Activated CD4-positive, alpha-beta T cell treated with anti-CD3 and anti-CD28 coated beads, Interleukin-10, Interleukin-2, amounts not matched to agents 100 ng/mL and 50 ng/mL, durations not matched to agents 16 hours and 8 hours (primary cell): ENCODE measurements around the gene PRSS3.
"Not testable (repeated sequence)": the region's sequence is repeated elsewhere in the genome, so short reads cannot be mapped to it uniquely, and the experiment has no call there.

Experiments used
- DNase-seq: peaks from one replicate; pipeline ENCODE4 v3.0.0-alpha.2; 2020

Gene PRSS3

DNA sequence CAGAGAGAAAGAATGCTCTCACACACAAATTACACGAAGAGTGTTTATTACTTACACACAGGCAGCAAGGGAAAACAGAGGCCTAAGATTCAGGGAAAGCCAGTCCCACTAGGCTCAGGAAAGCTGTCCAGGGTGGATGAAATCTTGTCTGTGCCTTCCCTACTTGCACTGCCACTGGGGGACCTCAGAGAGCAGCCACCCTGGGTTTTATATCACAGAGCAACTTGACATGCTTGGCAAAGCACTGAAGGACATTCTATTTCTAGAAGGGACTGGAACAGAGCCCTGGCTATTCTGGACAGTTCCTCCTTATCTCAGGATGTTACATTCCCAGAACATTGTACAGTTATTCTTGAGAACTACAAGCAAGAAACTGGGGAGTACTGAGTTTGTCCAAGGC is 7.5 kb upstream of the PRSS3 start:
- no peak for DNase-seq

DNA sequence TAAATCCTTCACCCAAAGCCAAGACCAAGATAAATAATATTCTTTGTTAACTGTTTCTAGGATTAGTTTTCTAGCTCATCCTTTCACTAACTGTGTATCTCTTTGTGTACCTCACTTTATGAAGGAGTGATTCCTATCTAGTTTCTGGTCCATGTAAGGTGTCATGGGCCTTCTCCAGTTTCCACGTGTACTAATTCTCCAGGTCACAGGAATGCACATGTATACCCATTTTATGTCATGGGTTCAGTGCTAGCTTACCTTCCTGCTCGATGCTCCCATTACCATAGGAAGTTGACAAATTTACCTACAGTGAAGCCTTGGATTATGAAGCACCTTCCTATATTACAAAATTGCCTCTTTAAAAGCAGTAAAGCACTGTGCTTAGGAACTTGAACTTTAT is 5.9 kb upstream of the PRSS3 start:
- not testable (repeated sequence) for DNase-seq

DNA sequence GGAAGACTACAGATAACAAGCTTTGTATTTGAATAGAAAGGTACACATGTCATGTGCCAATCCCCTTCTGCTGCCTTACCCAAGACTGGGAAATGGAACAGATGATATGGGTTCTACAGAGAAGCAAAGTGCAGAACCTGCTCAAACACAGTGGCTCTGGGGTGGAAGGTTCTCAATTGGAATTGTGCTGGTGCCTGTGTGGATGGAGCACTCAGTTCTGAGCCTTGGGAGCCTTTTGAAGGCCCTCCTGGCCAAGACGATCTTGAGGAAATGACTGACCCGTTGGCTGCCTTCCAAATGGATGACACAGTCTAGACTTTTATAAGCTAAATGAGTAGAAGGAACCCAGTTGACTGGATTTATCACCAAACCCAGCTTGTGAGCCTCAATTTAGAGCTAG is 4.2 kb upstream of the PRSS3 start:
- DNase-seq, result no peak

DNA sequence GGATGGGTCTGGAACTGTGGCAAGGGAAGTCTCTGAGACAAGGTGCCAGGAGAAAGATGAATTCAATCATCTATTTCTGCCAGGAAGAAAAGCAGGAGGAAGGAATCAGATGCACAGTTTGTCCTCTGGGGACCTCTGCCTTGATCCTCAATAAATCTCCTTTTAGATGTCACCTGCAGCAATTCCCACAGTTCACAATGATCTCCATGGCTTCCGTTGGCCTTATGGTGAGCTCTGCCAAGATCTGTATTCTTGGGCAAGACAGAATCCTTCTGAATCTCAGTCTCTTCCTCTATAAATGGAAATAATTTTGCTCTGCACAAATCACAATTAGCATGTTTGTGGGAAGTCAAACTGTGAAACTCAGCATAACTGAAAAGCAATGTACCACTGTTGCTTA is 1.9 kb upstream of the PRSS3 start:
- DNase-seq, result not testable (repeated sequence)

DNA sequence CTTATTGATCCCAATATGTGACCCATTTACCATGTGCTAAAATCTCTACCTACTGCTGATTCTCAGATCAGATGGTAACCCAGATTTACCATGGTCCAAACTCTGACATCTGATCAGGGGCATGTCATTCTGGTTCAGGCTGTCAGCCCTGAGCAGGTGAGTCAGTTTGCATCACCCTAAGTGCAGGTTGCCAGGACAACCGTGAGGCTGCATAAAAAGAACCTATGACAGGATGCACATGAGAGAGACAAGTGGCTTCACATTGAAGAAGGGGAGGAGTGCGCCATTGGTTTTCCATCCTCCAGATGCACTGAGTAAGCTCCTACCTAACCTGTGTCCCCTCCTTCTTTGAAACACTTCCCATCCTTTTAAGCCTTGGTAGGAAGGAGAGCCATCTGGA is 801 bp upstream of the PRSS3 start:
- DNase-seq, result no peak

DNA sequence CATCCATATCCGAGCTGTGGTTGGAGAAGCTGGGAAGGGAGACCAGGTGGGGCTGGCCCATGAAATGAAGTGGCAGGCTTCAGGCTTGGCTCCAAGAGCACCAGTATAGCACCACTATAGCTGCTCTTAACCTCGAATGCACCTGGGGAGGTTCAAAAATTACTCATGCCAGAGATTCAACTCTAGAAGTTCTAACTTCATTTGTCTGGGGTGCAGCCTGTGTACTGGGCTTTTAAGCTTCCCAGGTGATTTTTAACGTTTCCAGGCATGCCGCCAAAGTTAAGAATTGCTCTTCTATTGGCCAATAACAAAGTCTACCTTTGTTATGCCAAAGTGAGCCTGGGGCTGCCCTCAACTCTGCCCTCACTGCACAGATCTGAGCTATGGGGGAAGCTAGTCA is 458 bp downstream of the PRSS3 start:
- no peak for DNase-seq

DNA sequence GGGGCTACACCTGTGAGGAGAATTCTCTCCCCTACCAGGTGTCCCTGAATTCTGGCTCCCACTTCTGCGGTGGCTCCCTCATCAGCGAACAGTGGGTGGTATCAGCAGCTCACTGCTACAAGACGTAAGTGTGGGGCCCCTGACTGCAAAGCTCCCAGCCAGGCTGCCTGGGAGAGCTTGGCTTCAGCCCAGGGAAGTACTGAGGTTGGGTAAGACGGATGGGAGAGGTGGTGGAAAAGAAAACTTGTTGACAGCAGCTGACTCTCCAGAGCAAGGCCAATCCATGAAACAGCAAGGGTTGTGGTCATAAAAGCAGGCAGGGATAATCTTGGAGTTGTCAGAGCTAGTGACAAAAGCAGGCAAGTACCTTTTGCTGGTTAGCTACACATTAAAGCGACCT is 1.3 kb downstream of the PRSS3 start:
- DNase-seq, result not testable (repeated sequence)

DNA sequence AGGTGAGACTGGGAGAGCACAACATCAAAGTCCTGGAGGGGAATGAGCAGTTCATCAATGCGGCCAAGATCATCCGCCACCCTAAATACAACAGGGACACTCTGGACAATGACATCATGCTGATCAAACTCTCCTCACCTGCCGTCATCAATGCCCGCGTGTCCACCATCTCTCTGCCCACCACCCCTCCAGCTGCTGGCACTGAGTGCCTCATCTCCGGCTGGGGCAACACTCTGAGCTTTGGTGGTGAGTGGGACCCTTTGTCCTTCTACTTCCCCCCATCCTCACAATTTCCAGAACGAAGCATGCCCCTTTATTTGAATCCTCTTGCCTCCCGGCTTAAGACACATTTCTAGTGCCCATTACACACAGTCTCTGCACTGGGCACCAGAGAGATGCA is 2.5 kb downstream of the PRSS3 start:
- no peak for DNase-seq

DNA sequence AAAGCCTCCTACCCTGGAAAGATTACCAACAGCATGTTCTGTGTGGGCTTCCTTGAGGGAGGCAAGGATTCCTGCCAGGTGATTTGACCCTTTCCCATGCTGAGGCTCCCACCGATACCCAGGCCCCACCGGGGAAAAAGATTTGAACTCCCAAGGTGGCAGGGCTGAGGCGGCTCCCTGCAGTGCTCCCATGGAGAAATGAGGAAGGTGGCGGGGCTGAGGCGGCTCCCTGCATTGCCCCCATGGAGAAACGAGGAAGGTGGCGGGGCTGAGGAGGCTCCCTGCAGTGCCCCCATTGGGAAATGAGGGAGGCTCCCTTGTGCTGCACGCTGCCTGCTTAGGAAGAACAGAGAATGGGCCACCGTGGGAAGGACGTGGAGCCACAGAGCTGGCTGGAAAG is 3.2 kb downstream of the PRSS3 start:
- no peak for DNase-seq

DNA sequence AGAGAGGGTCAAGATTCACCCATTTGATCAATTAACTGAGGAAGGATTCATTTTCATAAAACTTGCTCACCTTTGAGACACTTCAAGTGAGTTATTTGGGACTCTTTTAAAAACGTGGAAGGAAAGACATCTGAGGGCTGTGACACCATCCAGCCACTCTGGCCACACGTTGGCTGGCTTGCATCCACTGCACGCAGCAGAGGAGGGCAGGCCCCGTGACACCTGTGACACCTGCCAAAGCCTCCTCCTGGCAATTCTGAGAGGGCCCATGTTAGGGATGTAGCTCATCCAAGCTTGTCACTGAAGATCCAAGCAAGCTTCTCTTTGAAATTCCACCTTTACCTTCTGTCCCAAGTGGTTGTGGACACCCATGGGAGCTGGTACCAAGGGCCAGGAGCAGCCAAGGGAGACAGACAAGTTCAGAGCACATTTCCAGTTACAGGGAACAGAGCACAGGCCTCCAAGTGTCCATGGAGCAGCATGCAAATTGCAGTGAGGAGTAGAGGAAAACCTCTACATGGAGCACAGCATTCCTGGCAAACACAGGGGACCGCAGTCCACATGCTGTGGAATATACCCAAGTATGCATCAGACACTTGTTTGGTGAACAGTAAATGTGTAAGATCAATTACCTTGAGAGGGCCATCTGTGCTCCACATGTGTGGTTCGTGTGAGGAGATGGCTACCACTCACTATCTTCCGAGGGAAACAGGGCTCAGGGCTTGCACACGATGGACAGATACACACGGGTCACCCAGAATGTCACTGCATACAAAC is 4.8 kb downstream of the PRSS3 start:
- DNase-seq, result no peak

DNA sequence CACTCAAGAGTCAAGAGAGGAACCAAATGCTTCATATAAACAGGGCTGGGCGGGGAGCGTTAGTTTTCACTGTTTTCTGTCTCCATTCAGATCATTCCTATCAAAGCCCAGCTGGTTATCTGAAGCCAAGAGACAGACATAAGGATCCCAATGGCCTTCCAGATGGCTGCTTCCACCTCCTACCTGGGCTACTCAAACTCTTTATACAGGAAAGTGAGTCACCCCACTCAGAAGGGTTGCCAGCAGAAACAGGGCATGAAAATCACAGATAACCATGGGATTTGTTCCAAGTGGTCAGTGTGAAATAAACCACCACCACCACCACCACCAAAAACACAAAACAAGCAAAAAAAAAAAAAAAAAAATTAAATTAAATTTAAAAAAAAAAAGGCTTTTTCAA is 5.5 kb downstream of the PRSS3 start:
- no peak for DNase-seq

DNA sequence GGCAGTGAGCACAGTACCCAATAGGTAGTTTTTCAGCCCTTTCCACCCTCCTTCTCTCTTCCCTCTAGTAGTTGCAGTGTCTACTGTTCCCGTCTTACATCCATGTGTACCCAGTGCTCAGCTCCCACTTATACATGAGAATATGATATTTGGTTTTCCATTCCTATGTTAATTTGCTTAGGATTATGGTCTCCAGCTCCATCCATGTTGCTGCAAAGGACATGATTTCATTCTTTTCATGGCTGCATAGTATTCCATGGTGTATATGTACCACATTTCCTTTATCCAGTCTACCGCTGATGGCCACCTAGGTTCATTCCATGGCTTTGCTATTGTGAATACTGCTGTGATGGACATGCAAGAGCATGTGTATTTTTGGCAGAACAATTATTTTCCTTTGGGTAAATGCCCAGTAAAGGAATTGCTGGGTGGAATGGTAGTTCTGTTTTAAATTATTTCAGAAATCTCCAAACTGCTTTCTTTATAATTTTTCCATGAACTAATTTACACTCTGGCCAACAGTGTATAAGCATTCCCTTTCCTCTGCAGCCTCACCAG is 6.7 kb downstream of the PRSS3 start:
- DNase-seq, result not testable (repeated sequence)

DNA sequence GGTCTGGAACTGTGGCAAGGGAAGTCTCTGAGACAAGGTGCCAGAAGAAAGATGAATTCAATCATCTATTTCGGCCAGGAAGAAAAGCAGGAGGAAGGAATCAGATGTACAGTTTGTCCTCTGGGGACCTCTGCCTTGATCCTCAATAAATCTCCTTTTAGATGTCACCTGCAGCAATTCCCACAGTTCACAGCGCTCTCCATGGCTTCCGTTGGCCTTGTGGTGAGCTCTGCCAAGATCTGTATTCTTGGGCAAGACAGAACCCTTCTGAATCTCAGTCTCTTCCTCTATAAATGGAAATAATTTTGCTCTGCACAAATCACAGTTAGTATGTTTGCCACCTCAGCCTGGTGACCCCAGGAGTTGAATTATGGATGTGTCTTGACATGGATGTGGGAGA is 8.8 kb downstream of the PRSS3 start:
- DNase-seq, result not testable (repeated sequence)

DNA sequence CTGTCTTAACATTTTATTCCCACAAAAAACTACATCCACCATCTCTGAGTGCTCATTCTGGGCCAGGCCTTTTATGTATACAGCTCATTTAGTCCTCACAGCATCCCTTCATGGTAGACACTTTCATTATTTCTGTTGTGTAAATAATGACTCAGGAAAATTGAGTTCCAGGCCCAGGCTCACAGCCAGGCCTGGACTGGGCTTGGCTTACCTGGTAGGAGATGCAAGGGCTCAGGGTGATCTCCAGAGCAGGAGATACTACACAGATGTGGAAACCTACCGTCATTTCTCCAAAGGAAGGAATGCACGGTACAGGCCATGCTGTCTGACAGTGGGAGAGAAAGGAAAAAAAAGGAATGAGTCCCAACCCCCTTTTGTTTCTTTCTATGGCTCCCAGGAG is 11.8 kb downstream of the PRSS3 start:
- not testable (repeated sequence) for DNase-seq

DNA sequence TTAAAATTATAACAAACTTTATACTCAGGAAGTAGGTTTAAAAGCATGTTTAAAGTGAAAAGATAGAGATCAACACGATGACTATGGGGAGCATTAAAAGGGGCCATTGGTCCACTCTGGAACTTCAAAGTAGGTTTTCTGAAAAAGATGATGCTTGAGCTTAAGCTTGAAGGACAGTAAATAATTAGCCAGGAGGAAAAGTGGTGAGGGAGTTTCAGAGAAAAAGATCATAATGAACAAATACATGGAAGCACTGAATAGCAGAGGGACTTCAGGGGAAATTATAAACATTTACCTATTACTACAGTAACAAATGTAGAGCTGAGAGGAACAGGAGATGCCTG is 13.6 kb downstream of the PRSS3 start:
- not testable (repeated sequence) for DNase-seq

DNA sequence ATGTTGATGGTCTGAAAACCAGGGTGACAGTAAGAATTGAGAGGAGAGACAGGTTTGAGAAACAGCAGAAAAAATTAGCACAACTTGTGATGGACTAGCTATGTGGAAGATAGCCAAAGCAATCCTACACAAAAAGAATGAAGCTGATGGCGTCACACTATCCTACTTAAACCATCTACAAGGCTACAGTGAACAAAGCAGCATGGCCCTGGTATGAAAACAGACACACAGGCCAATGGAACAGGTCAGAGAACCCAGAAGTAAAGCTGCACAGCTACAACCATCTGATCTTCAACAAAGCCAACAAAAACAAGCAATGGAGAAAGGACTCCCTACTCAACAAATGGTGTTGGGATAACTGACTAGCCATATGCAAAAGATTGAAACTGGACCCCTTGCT is 14.1 kb downstream of the PRSS3 start:
- no peak for DNase-seq

DNA sequence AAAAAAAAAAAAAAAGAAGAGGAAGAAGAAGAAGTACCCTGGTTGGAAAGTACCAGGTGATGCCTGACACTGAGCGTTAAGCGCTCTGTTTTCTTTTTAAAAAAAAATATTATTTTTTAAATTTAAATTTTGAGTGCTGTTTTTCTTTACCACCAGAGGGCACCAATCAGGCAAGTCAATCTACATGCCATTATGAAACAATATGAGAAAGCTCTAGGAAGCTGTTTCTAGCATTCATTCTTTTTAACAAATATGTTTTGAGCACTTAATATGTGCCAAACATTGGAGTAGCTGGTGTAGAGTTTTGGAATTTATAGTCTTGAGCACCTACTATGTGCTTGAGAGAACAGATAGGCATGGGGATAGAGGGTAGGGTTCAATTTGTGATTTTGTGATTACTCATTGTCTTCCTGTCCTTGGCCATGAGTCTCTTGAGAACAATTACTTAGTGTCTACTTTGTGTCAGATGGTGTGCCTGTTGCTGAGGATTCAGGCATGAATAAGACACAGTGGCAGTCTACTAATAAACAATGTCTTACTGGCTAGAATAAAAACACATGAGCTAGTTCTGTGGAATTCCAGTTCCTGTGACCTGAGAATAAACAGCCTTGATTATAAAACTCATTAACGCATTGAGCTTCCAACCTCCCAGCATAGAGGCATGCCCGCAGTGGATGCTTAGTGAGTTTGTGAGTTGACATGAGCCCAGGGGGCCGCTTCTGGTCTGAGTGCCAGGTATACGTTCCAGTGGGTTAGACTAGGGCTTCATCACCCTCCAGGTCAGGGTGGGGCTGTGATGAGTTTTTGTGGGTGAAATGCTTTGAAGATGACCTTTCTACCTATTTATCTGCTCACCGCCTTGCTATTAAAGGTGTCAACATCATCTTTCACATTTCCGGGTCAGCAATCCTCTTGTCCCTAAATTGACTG is 18.6 kb downstream of the PRSS3 start:
- peak; percentile 55 for DNase-seq

DNA sequence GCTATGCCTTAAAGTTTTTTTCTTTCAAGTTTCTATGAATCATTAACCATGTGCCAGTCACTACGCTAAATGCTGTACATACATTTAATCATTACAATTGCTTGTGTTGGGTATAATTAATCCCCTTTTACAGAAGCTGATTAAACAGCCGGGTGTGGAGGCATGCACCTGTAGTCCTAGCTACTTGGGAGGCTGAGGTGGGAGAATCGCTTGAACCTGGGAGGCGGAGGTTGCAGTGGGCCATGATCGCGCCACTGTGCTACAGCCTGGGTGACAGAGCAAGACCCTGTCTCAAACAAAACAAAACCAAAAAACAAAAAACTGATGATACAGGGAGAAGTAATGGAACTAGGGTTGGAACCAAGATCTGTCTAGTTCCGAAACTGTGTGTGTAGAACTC is 20.4 kb downstream of the PRSS3 start:
- no peak for DNase-seq

DNA sequence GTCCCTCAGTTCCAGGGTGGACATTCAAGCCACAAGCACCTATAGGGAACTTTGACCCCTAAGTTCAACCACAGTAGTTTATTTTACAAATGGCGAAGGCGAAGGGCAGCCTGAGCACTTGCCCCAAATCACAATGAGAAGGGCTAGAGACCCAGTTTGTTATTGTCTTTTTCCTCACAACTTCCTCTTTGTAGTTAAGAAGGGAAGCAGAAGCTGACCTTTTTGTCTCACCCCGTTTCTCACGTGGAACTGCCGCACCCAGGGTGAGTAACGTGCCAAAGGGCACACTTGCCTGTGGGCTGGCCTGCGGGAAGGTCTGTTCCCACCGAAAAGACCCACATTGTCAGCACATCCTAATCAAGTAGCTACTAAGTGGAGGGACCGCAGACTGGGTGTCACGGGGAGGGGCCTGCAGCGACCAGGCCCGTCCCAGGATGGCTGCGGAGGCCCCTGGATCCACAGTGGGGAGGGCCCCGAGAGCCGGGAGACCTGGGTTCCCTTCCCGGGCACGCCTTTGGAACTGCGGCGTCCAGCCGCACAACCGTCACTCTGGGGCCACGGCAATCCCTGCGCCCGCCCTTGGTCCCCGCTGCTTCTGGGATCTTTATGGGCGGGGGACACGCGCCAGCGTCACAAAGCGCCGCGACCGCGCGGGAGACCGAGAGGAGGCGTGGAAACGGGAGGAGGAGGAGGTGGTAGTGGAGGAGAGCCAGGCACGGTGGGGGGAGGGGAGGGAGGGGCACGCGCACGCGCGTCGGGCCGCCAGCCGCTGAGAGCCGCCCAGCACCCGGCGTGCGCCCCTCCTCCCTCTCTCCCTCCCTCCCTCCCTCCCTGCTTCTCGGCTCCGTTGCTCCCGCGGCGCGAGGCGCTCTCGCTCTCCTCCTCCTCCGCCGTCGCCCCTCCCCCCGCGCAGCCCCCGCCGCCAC is 21.2 kb downstream of the PRSS3 start, which contains the start of gene UBE2R2:
UBE2R2 (plus strand) TSS at position 834 of the 926 bp plus-strand sequence. CDS start 598 bp downstream, outside the sequence.
- peak; percentile 96 for DNase-seq

DNA sequence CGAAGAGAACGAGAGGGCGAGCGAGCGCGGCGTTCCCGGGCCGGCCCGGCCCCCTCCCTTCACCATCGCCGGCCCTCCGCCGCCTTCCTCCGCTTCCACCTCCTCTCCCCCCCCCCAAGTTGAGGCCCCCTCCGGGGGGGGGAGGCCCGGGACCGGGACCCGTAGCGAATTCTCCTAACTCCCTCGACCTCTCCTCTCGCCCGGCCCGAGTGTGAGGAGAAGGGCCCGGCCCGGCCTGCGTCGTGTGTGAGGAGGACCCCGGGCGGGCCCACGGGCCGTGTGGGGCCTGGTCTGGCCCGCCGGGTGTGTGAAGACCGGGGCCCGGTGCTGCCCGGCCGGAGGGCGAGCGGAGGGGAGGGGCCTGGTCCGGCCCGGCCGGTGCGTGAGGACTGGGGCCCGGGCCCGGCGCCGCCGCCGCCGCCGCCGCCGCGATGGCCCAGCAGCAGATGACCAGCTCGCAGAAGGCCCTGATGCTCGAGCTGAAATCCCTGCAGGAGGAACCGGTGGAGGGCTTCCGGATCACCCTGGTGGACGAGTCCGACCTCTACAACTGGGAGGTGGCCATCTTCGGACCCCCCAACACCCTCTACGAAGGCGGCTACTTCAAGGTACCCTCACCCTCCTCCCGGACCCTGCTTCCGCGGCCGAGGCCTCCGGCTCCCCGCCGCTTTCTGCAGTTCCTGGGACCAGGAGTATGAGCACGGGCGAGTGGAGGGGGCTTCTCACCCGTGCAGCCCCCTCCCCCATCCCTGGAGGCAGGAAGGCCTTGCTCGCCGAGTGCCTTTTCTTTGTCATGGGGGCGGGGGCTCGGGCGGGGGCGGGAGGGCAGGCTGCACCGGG is 22.2 kb downstream of the PRSS3 start:
- peak; percentile 69 for DNase-seq

DNA sequence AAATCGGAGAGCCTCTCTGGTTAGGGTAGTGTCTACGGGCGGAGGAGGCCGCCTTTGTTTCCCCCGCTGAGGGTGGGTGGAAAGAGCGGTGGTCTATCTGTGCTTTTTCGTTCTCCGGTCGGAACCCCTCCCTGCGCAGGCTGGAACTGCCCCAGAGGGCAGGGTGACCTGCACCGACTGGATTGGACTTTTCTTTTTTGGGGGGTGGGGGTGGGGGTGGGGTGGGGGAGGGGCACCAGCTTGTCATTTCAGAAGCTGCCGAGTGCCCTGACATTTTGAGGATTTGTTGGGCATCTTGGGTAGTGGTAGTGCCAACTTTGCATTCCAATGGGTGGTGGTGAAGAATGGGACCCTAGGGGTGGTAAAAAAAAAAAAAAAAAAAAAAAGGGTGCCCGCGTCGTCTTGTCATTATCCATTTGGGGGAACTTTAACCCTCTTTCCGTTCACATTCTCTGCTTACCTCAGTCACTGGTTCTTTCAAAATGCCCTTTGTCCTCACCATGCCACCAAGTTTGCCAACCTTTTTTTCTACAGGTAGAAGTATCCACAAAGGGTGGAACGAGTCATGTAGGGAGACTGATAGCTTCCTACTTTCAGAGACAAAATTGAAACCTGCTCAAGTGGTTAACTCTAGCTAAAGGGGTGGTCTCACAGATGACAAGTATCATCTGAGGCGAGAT is 22.9 kb downstream of the PRSS3 start:
- DNase-seq, result peak; percentile 25
